Transverse colon (tissue), 4 donors: ENCODE results near the gene PTPRO. TPM values are rescaled to one million over a fixed set of nuclear protein-coding genes. Genes with fewer than 3 reads are reported as not detected.

Experiments used
- DNase-seq: peaks from one replicate; pipeline ENCODE4 v3.0.0-alpha.2; 2019
- H3K27ac ChIP-seq, 4 donors: fragments of 200-600 bp; sonication (generic); 2 replicates each; pipeline ENCODE4 v1.5.1; 2016 to 2018; ENCODE audit warnings: inconsistent platforms in 4 of 4
- H3K27me3 ChIP-seq: fragments of 200-600 bp; sonication (generic); 2 replicates; pipeline ENCODE4 v1.5.1; 2017; ENCODE audit warnings: inconsistent platforms
- H3K36me3 ChIP-seq, 4 donors: fragments of 200-600 bp; sonication (generic); 2 replicates each; pipeline ENCODE4 v1.5.1; 2017 to 2019; ENCODE audit warnings: inconsistent platforms in 4 of 4
- H3K4me1 ChIP-seq, 4 donors: fragments of 200-600 bp; sonication (generic); 2 replicates each; pipeline ENCODE4 v1.5.1; 2017 to 2020; ENCODE audit warnings: inconsistent platforms in 4 of 4
- H3K4me3 ChIP-seq, 4 donors: fragments of 200-600 bp; sonication (generic); 1 replicate in 1 of 4; 2 replicates in 3 of 4; pipeline versions ENCODE4 v1.5.1 to v1.6.1; 2017 to 2019; ENCODE audit warnings: inconsistent platforms in 4 of 4
- H3K9me3 ChIP-seq, 2 donors: fragments of 200-600 bp; sonication (generic); 2 replicates each; pipeline ENCODE4 v1.5.1; 2017 to 2019; ENCODE audit warnings: inconsistent platforms in 2 of 2
- CTCF ChIP-seq, 5 experiments: fragments of 200-600 bp in 3 of 5; fragments of 450-650 bp in 2 of 5; sonication (generic) in 3 of 5; IDR thresholded peaks; 1 replicate in 2 of 5; 2 replicates in 3 of 5; pipeline ENCODE4 v1.5.1; 2016 to 2017; ENCODE audit warnings: antibody characterized with exemption in 5 of 5, inconsistent platforms in 3 of 5, mild to moderate bottlenecking in 2 of 5, moderate library complexity in 1 of 5
- EP300 ChIP-seq: sonication (generic); formaldehyde crosslinking; IDR thresholded peaks from one replicate; pipeline ENCODE4 v1.6.1; 2017; ENCODE audit warnings: antibody characterized with exemption, low read depth
- POLR2A ChIP-seq: fragments of 450-650 bp; IDR thresholded peaks from one replicate; pipeline ENCODE4 v1.6.1; 2016; ENCODE audit warnings: antibody characterized with exemption, mild to moderate bottlenecking, moderate library complexity
- POLR2AphosphoS5 ChIP-seq, 3 donors: sonication (generic); formaldehyde crosslinking; IDR thresholded peaks; one replicate each; pipeline ENCODE4 v1.6.1; 2016; ENCODE audit warnings: antibody characterized with exemption in 3 of 3
- WGBS, 2 donors: methylation state at CpG; one replicate each; pipeline ENCODE4 v1.1.5; 2018; ENCODE audit warnings: low coverage in 1 of 2; 5-methylcytosine and 5-hydroxymethylcytosine counted together
- in situ Hi-C, 4 donors: fragments of 200-750 bp; cut with MboI; loops; one replicate each; pipeline versions ENCODE4 v1.15.0 to v1.15.1; 2017; ENCODE audit warnings: low sequenced_read_pairs in 3 of 4, low pct_ligation_motif_present in 1 of 4, low pct_unique_long_range_greater_than_20kb in 1 of 4
- intact Hi-C: fragments of 100-400 bp; cut with DNase I; formaldehyde crosslinking; loops from one replicate; pipeline ENCODE4 v1.15.1; 2023; ENCODE audit warnings: low total_unique reads
- total RNA-seq, 4 donors: library from RNA; depleted of rRNA; stranded (reverse); fragments of >200 nt; gene quantifications; one replicate each; pipeline ENCODE4 v1.1.0, GENCODE V29; 2016

The PTPRO gene
- total RNA-seq, 4 donors from 2014 or later = 0.75 to 7.9 (median 5.5) TPM

- no peak for DNase-seq
- H3K4me3 ChIP-seq = no peak overlapping the region
- H3K27me3 ChIP-seq = no peaks in the 10 kb centered on the region
- no peak overlapping the region for H3K27ac ChIP-seq
- no peak for TF ChIP-seq POLR2A
- TF ChIP-seq CTCF (IDR thresholded peaks at IDR 0.05) = no peak
- no peak for TF ChIP-seq EP300
- no peak for TF ChIP-seq POLR2AphosphoS5 (IDR thresholded peaks at IDR 0.05)
- intact Hi-C loops = no loop called here
- H3K36me3 ChIP-seq = peaks cover 0 to 38% (median 14%) of the 10 kb centered on the region in 4 donors
- WGBS, 2 donors = 77 to 92% methylated on average over 4 of the region's 4 CpGs
- no peaks in the 10 kb centered on the region for H3K9me3 ChIP-seq
- H3K4me1 ChIP-seq = no peaks in the 10 kb centered on the region
- in situ Hi-C loops = no loop called here
Measured at GRCh38 chr12:15620741-15621539, 298.6 kb downstream of the PTPRO start.

GRCh38 chr12:15625075-15625474, 302.8 kb downstream of the PTPRO start:
- H3K27ac ChIP-seq = no peak overlapping the region
- in situ Hi-C loops = no loop called here
- H3K4me3 ChIP-seq = no peak overlapping the region
- TF ChIP-seq CTCF (IDR thresholded peaks at IDR 0.05) (no peak), POLR2A (no peak), EP300 (no peak), POLR2AphosphoS5 (IDR thresholded peaks at IDR 0.05) (no peak)
- H3K27me3 ChIP-seq = no peaks in the 10 kb centered on the region
- H3K9me3 ChIP-seq = no peaks in the 10 kb centered on the region
- DNase-seq = no peak
- peaks cover 0 to 23% (median 8%) of the 10 kb centered on the region in 4 donors for H3K36me3 ChIP-seq
- peaks cover 4 to 23% (median 15%) of the 10 kb centered on the region in 4 donors for H3K4me1 ChIP-seq
- WGBS, 2 donors = 92 to 93% methylated on average over 2 of the region's 2 CpGs
- intact Hi-C loops = no loop called here

- no peak for DNase-seq
Measured at GRCh38 chr12:15627995-15628945, 306.0 kb downstream of the PTPRO start.

More at GRCh38 chr12:15627995-15628945, 306.0 kb downstream of the PTPRO start:
- peak overlapping the region; percentile 74 to 78 (median 76) for H3K27ac ChIP-seq
- no peak for TF ChIP-seq POLR2AphosphoS5 (IDR thresholded peaks at IDR 0.05)
- TF ChIP-seq POLR2A = no peak
- TF ChIP-seq EP300 = no peak
- no peak for TF ChIP-seq CTCF (IDR thresholded peaks at IDR 0.05)
- H3K4me3 ChIP-seq = no peak overlapping the region
- in situ Hi-C loops = no loop called here
- H3K9me3 ChIP-seq = no peaks in the 10 kb centered on the region
- intact Hi-C loops = no loop called here
- WGBS, 2 donors = 51 to 63% methylated on average over 4 of the region's 4 CpGs
- H3K4me1 ChIP-seq = peaks cover 4 to 33% (median 16%) of the 10 kb centered on the region in 4 donors
- H3K27me3 ChIP-seq = no peaks in the 10 kb centered on the region
- peaks cover 0 to 5% (median 1%) of the 10 kb centered on the region in 4 donors for H3K36me3 ChIP-seq
